DND-41 (cell line): ENCODE data around the gene SDC4.

ENCODE experiments used
- CTCF ChIP-seq: IDR thresholded peaks from 2 replicates; pipeline ENCODE4 v1.5.1; 2012; ENCODE audit warnings: borderline replicate concordance, low read length, moderate library complexity, mild to moderate bottlenecking; ENCODE audit not compliant: poor library complexity, severe bottlenecking; ENCODE audit errors: extremely low read depth
- EZH2 ChIP-seq: IDR thresholded peaks from 3 replicates; pipeline ENCODE4 v1.6.1; 2012; ENCODE audit warnings: borderline replicate concordance, low read depth, mild to moderate bottlenecking, moderate library complexity, low read length, inconsistent platforms; ENCODE audit not compliant: severe bottlenecking

- no peak for TF ChIP-seq EZH2
- TF ChIP-seq CTCF: no peak
These were observed 9.1 kb downstream of the SDC4 start for GRCh38 chr20:45339084-45339483.
